HepG2 (cell line): ENCODE measurements around the gene TJAP1. TPM values are rescaled to one million over a fixed set of nuclear protein-coding genes. Genes with fewer than 3 reads are reported as not detected.

Source experiments
- ATAC-seq: fragments of 200-7000 bp; cut with Tn5 transposase; 3 replicates; pipeline ENCODE4 v1.9.1; 2020; ENCODE audit warnings: mild to moderate bottlenecking, moderate library complexity
- BruUV-seq: library from RNA; stranded (reverse); fragments of 400-500 nt; replicated peaks from 2 replicates; lab custom pipeline; 2021; lab: Mats Ljungman, UMichigan
- CTCF ChIA-PET: fragments of 300-600 bp; formaldehyde crosslinking; extraction: SDS; loops from one replicate; lab custom pipeline; 2021; ENCODE audit warnings: low total read pairs, inconsistent platforms, low intra/inter-chr PET ratio; lab: Yijun Ruan, JAX
- POLR2A ChIA-PET: fragments of 350-600 bp; sonication (Branson Sonifier 250); formaldehyde crosslinking; loops from one replicate; lab custom pipeline; 2020; ENCODE audit warnings: antibody characterized with exemption, inconsistent platforms; lab: Yijun Ruan, JAX
- DNase-seq: peaks from one replicate; pipeline ENCODE4 v3.0.0-alpha.2; 2015; ENCODE audit warnings: low spot score
- FAIRE-seq: peaks from 3 replicates; lab custom pipeline; 2011; peaks lifted over from hg19 to GRCh38; lab: Jason Lieb, UNC
- H2AFZ ChIP-seq: one replicate; pipeline ENCODE4 v1.6.1; 2011; ENCODE audit warnings: low read length, inconsistent platforms
- H3K27ac ChIP-seq: fragments of 300-600 bp; 3 replicates; pipeline ENCODE4 v1.8.0; 2011; ENCODE audit warnings: mixed run types, mild to moderate bottlenecking, mixed read lengths, low read length, inconsistent platforms; ENCODE audit not compliant: insufficient read depth; ENCODE audit errors: extremely low read length
- H3K27me3 ChIP-seq, 2 experiments: fragments of 200-600 bp in 1 of 2; 2 replicates in 1 of 2; 3 replicates in 1 of 2; pipeline versions ENCODE4 v1.6.0 to v1.8.0; 2011; ENCODE audit warnings: low read length in 2 of 2, mild to moderate bottlenecking in 2 of 2, moderate library complexity in 2 of 2, inconsistent platforms in 1 of 2; ENCODE audit not compliant: insufficient read depth in 2 of 2, control insufficient read depth in 1 of 2
- H3K36me3 ChIP-seq, 2 experiments: fragments of 200-600 bp in 1 of 2; replicated peaks in 1 of 2; 2 replicates in 1 of 2; 3 replicates in 1 of 2; pipeline versions ENCODE4 v1.5.1 to v1.8.0; 2011; ENCODE audit warnings: low read length in 2 of 2, inconsistent platforms in 1 of 2; ENCODE audit not compliant: insufficient read depth in 2 of 2, control insufficient read depth in 1 of 2
- H3K4me1 ChIP-seq: 2 replicates; pipeline ENCODE4 v1.5.1; 2012; ENCODE audit warnings: low read length, inconsistent platforms; ENCODE audit not compliant: insufficient read depth
- H3K4me2 ChIP-seq: 2 replicates; pipeline ENCODE4 v1.6.0; 2011; ENCODE audit warnings: low read depth, low read length, inconsistent platforms
- H3K4me3 ChIP-seq, 3 experiments: fragments of 200-600 bp in 1 of 3; sonication (generic), shearing (Covaris generic) in 1 of 3; replicated peaks in 1 of 3; 2 replicates each; pipeline ENCODE4 v1.5.1; 2011 to 2016; ENCODE audit warnings: low read length in 3 of 3, inconsistent platforms in 2 of 3, low read depth in 2 of 3, mild to moderate bottlenecking in 2 of 3, control low read depth in 1 of 3, mixed read lengths in 1 of 3; ENCODE audit not compliant: insufficient read depth in 1 of 3
- H3K79me2 ChIP-seq: one replicate; pipeline ENCODE4 v1.6.1; 2011; ENCODE audit warnings: low read length, inconsistent platforms; ENCODE audit not compliant: insufficient read depth
- H3K9ac ChIP-seq: 2 replicates; pipeline ENCODE4 v1.6.0; 2011; ENCODE audit warnings: mild to moderate bottlenecking, low read depth, low read length, inconsistent platforms; ENCODE audit not compliant: insufficient read depth
- H3K9me3 ChIP-seq: 2 replicates; pipeline ENCODE4 v1.5.1; 2012; ENCODE audit warnings: mild to moderate bottlenecking, low read length
- H4K20me1 ChIP-seq: 2 replicates; pipeline ENCODE4 v1.6.0; 2011; ENCODE audit warnings: inconsistent platforms, mild to moderate bottlenecking, low read length, moderate library complexity; ENCODE audit not compliant: insufficient read depth
- ARNTL ChIP-seq: sonication (generic); formaldehyde crosslinking; IDR thresholded peaks from 2 replicates; pipeline ENCODE4 v1.4.0; 2020; ENCODE audit warnings: mild to moderate bottlenecking, missing genetic modification reagents
- BORCS8-MEF2B ChIP-seq: sonication (generic); formaldehyde crosslinking; IDR thresholded peaks from 2 replicates; pipeline ENCODE4 v1.8.0; 2022; ENCODE audit warnings: mild to moderate bottlenecking, missing genetic modification reagents
- CEBPB ChIP-seq: IDR thresholded peaks from 2 replicates; pipeline ENCODE4 v1.6.1; 2011; ENCODE audit warnings: low read depth, low read length, improper control_type of control experiment, borderline replicate concordance
- CHD4 ChIP-seq: fragments of 200-600 bp; sonication (generic); IDR thresholded peaks from 2 replicates; pipeline ENCODE4 v1.7.0; 2017; ENCODE audit warnings: mild to moderate bottlenecking, low read length, borderline replicate concordance
- DR1 ChIP-seq: sonication (generic); formaldehyde crosslinking; IDR thresholded peaks from 2 replicates; pipeline ENCODE4 v1.8.0; 2021; ENCODE audit warnings: mild to moderate bottlenecking, missing genetic modification reagents, inconsistent platforms
- EED ChIP-seq: sonication (generic); formaldehyde crosslinking; IDR thresholded peaks from 2 replicates; pipeline ENCODE4 v1.5.0; 2020; ENCODE audit warnings: mild to moderate bottlenecking, missing genetic modification reagents
- HMG20A ChIP-seq: IDR thresholded peaks from 2 replicates; pipeline ENCODE4 v1.6.1; 2016; ENCODE audit warnings: borderline replicate concordance
- HNRNPUL1 ChIP-seq: fragments of 200-400 bp; formaldehyde crosslinking; IDR thresholded peaks from 2 replicates; pipeline ENCODE4 v1.6.1; 2017; ENCODE audit warnings: low read depth, mild to moderate bottlenecking, low read length, moderate library complexity
- IKZF4 ChIP-seq: sonication (generic); formaldehyde crosslinking; IDR thresholded peaks from 2 replicates; pipeline ENCODE4 v1.5.1; 2020; ENCODE audit warnings: borderline replicate concordance, mild to moderate bottlenecking, low read depth, missing genetic modification reagents; ENCODE audit errors: not compliant biosample characterization
- ISL2 ChIP-seq: sonication (generic); formaldehyde crosslinking; IDR thresholded peaks from 2 replicates; pipeline ENCODE4 v1.5.0; 2020; ENCODE audit warnings: missing genetic modification reagents
- SMARCE1 ChIP-seq: fragments of 450-650 bp; IDR thresholded peaks from 2 replicates; pipeline ENCODE4 v1.6.1; 2017; ENCODE audit warnings: borderline replicate concordance
- SRSF9 ChIP-seq: fragments of 200-400 bp; formaldehyde crosslinking; IDR thresholded peaks from 2 replicates; pipeline ENCODE4 v1.6.1; 2018; ENCODE audit warnings: borderline replicate concordance, mild to moderate bottlenecking, low read depth, low read length; ENCODE audit not compliant: insufficient read depth, poor library complexity, severe bottlenecking
- TEAD2 ChIP-seq: sonication (generic); formaldehyde crosslinking; IDR thresholded peaks from 2 replicates; pipeline ENCODE4 v1.9.0; 2021; ENCODE audit warnings: missing genetic modification reagents
- ZNF205 ChIP-seq: IDR thresholded peaks from 2 replicates; pipeline ENCODE4 v1.6.1; 2018; ENCODE audit warnings: missing biosample characterization, missing genetic modification reagents
- ZNF256 ChIP-seq: sonication (generic); formaldehyde crosslinking; conservative IDR thresholded peaks from 2 replicates; pipeline ENCODE4 v1.4.0; 2020; ENCODE audit warnings: missing genetic modification reagents
- ZNF317 ChIP-seq: sonication (generic); formaldehyde crosslinking; IDR thresholded peaks from 2 replicates; pipeline ENCODE4 v1.5.0; 2020; ENCODE audit warnings: mild to moderate bottlenecking, missing genetic modification reagents
- ZNF776 ChIP-seq: sonication (generic); formaldehyde crosslinking; IDR thresholded peaks from 2 replicates; pipeline ENCODE4 v1.4.0; 2020; ENCODE audit warnings: mild to moderate bottlenecking, missing genetic modification reagents
- WGBS: methylation state at CpG from one replicate; pipeline ENCODE4 v1.1.6; 2017; ENCODE audit warnings: low lambda C conversion rate; 5-methylcytosine and 5-hydroxymethylcytosine counted together
- in situ Hi-C: cut with HindIII; loops from 2 replicates; pipeline ENCODE4 v1.10.0; 2017; ENCODE audit warnings: low pct_unique_long_range_greater_than_20kb; ENCODE audit not compliant: extremely low pct_ligation_motif_present
- intact Hi-C: fragments of 100-400 bp; cut with micrococcal nuclease; formaldehyde crosslinking; loops from one replicate; pipeline ENCODE4 v1.10.0; 2022; ENCODE audit not compliant: unreplicated experiment
- polyA plus RNA-seq, 8 experiments: library from polyadenylated mRNA; depleted of rRNA in 3 of 8; stranded (reverse) in 7 of 8; unstranded in 1 of 8; fragments of >200 nt; fragmentation: Illumina TruSeq in 4 of 8; extraction: Trizol in 4 of 8; gene quantifications; 2 replicates each; pipeline versions ENCODE4 v1.2.1 to v1.2.3, GENCODE V29; 2011 to 2016; ENCODE audit warnings: low read depth in 4 of 8, missing spikeins in 1 of 8, mixed read lengths in 1 of 8; ENCODE audit not compliant: insufficient read depth in 1 of 8
- total RNA-seq, 5 experiments: library from RNA; depleted of rRNA; stranded (reverse); fragments of >200 nt; fragmentation: Illumina TruSeq; extraction: Trizol; gene quantifications; 2 replicates each; pipeline ENCODE4 v1.2.3, GENCODE V29; 2016; ENCODE audit warnings: low read depth in 1 of 5
- TF ChIP-seq, protein P1 (sequence below): sonication (generic); formaldehyde crosslinking; IDR thresholded peaks from 2 replicates; pipeline ENCODE4 v1.8.1; 2023; ENCODE audit warnings: missing genetic modification reagents, inconsistent platforms, borderline replicate concordance
- TF ChIP-seq, protein P2 (sequence below): sonication (generic); formaldehyde crosslinking; IDR thresholded peaks from 2 replicates; pipeline ENCODE4 v1.4.0; 2020; ENCODE audit warnings: missing genetic modification reagents

Gene TJAP1
- total and polyA plus RNA-seq, 2 of the 13 experiments (the other 11 are each of a cell fraction or from before 2014, with no cell fraction given) = 15.7 to 41.6 TPM

DNA sequence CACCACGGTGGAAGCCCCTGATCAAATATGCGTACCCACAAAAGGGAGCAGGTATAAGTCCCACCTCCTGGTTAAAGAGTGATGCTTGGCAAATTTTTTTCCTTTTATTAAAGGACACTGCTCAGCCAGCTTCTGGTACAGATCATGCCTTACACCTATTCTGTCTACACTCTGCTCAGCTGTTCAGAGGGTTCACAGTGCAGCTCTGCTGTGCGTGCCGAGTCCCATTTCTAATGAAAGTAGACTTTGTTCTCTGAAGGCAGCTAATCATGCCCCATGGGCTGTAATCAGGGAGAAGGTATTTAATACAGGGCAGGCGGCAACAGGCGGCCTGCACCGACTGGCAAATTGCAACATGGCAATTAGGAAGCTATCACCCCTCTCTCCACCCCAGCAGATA is 16.5 kb downstream of the TJAP1 start:
- Histone ChIP-seq H2AFZ (no peak overlapping the region), H3K4me3 (0 out of 6 replicates have a peak overlapping the region, but pooled peaks of 1 of the 3 experiments have one; percentile 30), H3K36me3 (peaks cover 12% of the 10 kb centered on the region in 2 experiments), H3K4me1 (peaks cover 8% of the 10 kb centered on the region), H3K9me3 (no peaks in the 10 kb centered on the region), H3K27ac (no peak overlapping the region), H3K9ac (peak overlapping the region; percentile 16; the same call in 1 of the 2 replicates), H4K20me1 (no peaks in the 10 kb centered on the region), H3K27me3 (no peaks in the 10 kb centered on the region), H3K79me2 (peaks cover 50% of the 10 kb centered on the region), H3K4me2 (peak overlapping the region; percentile 50)
- POLR2A ChIA-PET = interaction anchor here (1.1 to 6.4 kb wide), 9 partner anchors 9 to 319 kb away, joined by 3 to 141 read pairs (median 6); partner anchors contain the start of genes ABCC10, DLK2, LRRC73 and TJAP1
- DNase-seq (peak; percentile 89), FAIRE-seq (peak; percentile 83), ATAC-seq (peak; percentile 69)
- 12% methylated on average over 7 of the region's 7 CpGs for WGBS
- intact Hi-C loops (loop anchor here (5.0 to 10.0 kb wide), 2 partner anchors 59 to 232 kb away; no protein-coding TSS in a partner anchor), in situ Hi-C loops (loop anchor here (5.0 kb wide), 1 partner anchor 37 kb away; the partner anchor contains the start of gene DLK2)
- no TSS peak for BruUV-seq
- CTCF ChIA-PET = no interaction called here
- TF ChIP-seq DR1 (CRISPR knock-in tag) (no peak), ARNTL (CRISPR knock-in tag) (peak; percentile 50; the same call in 1 of the 2 replicates), ZNF317 (CRISPR knock-in tag) (no peak), TEAD2 (CRISPR knock-in tag) (no peak), IKZF4 (no peak), HMG20A (CRISPR knock-in tag) (0 out of 2 replicates have a peak, but pooled peaks have one; percentile 29), BORCS8-MEF2B (CRISPR knock-in tag) (0 out of 2 replicates have a peak, but pooled peaks have one; percentile 33), EED (no peak), ZNF776 (CRISPR knock-in tag) (no peak), ZNF256 (CRISPR knock-in tag) (no peak), ISL2 (CRISPR knock-in tag) (0 out of 2 replicates have a peak, but pooled peaks have one; percentile 28), SRSF9 (no peak), SMARCE1 (no peak), CEBPB (peak; percentile 66), ZNF205 (CRISPR knock-in tag) (0 out of 2 replicates have a peak, but pooled peaks have one; percentile 37), HNRNPUL1 (no peak), CHD4 (no peak)
- TF ChIP-seq, protein P1, sequence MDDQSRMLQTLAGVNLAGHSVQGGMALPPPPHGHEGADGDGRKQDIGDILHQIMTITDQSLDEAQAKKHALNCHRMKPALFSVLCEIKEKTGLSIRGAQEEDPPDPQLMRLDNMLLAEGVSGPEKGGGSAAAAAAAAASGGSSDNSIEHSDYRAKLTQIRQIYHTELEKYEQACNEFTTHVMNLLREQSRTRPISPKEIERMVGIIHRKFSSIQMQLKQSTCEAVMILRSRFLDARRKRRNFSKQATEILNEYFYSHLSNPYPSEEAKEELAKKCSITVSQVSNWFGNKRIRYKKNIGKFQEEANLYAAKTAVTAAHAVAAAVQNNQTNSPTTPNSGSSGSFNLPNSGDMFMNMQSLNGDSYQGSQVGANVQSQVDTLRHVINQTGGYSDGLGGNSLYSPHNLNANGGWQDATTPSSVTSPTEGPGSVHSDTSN (CRISPR knock-in tag) = no peak
- TF ChIP-seq, protein P2, sequence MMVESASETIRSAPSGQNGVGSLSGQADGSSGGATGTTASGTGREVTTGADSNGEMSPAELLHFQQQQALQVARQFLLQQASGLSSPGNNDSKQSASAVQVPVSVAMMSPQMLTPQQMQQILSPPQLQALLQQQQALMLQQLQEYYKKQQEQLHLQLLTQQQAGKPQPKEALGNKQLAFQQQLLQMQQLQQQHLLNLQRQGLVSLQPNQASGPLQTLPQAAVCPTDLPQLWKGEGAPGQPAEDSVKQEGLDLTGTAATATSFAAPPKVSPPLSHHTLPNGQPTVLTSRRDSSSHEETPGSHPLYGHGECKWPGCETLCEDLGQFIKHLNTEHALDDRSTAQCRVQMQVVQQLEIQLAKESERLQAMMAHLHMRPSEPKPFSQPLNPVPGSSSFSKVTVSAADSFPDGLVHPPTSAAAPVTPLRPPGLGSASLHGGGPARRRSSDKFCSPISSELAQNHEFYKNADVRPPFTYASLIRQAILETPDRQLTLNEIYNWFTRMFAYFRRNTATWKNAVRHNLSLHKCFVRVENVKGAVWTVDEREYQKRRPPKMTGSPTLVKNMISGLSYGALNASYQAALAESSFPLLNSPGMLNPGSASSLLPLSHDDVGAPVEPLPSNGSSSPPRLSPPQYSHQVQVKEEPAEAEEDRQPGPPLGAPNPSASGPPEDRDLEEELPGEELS (CRISPR knock-in tag) = peak; percentile 27; the same call in 1 of the 2 replicates
